Skeletal muscle cell (primary cell): ENCODE data around the gene VPS8.

Experiments
- DNase-seq: peaks from one replicate; pipeline ENCODE4 v3.0.0-alpha.2; 2010; ENCODE audit warnings: low read depth
- H3K4me3 ChIP-seq: 2 replicates; pipeline ENCODE4 v1.5.1; 2011; ENCODE audit warnings: low read depth, mild to moderate bottlenecking, control low read depth, low read length, moderate library complexity

Gene VPS8

DNA sequence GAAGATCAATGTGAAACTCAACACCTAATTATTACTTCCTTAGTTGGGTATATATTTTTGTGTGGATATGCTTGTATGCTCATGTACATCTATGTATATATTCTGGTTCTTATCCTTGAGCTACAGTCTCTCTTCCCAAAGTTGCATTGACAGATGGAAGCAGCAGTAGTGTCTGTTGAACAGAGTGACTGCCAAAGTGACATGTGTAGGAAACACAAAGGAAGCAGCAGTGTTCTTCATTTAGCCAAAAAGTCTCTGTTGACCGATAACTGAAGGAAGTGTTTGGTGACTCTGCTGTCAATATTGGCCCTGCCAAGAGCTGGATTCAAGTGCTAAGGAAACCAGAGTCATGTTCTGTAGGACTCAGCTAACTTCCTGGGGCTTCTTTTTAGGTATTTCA, 217.1 kb downstream of the VPS8 start:
- no peak for DNase-seq
- H3K4me3 ChIP-seq: no peak overlapping the region

- DNase-seq: no peak
- no peak overlapping the region for H3K4me3 ChIP-seq
These were observed 218.4 kb downstream of the VPS8 start for GRCh38 chr3:185030399-185030798.

DNA sequence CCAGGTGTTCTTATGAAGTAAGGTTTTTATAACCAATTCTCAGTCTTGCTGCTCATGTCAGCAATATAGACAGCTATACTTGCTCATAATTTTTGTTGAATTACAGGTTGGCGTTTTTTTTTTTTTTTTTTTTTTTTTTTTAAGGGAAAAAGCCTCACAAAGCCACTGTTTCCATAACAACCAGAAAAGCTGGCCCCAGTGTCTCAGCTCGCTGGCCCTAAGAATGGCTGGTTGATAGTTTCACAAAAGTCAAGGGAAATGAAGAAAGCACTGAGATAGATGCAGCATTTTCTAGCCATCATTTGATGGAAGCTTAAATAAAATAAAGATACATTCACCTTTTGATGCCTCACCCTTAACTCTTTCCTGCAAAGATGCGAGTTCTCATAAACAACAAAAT, 219.0 kb downstream of the VPS8 start:
- H3K4me3 ChIP-seq: no peak overlapping the region
- no peak for DNase-seq

DNA sequence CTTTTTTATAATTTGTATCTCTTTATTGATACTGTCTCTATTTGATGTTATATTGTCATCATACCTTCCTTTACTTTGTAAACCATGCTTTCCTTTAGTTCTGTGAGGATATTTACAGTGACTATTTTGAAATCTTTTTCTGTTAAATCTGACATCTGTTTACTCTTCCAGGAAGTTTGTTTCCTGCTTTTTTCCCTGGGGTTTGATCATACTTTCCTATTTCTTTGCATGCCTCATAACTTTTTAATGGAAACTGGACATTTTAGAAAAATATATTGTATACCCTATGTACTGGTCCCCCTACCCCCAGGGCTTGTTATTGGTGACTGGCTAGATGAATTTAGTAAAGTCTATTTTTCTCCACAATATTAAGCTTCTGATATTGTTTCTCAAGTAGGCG, 225.8 kb downstream of the VPS8 start:
- DNase-seq: no peak

DNA sequence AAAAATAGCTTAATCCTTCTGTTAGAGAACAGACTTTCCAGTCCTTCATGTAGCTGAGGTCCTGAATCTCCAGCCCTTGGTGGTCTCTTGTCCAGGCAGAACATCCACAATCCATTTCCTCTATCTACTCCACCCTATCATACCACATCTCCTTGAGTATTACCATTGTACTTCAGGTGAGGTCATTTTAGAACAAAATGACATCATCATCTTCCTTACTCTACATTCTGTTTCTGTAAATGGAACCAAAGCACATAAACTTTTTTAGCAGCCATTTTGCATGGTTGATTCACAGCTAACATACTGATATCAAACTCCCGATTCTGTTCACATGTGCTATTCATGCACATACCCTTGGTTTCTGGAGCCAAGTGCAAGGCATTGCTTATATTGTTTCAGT, 228.5 kb downstream of the VPS8 start:
- DNase-seq: no peak
- H3K4me3 ChIP-seq: no peak overlapping the region

More for the DNA sequence above, 225.8 kb downstream of the VPS8 start:
- H3K4me3 ChIP-seq: no peak overlapping the region

GRCh38 chr3:185041540-185041939, 229.6 kb downstream of the VPS8 start:
- H3K4me3 ChIP-seq: no peak overlapping the region
- DNase-seq: no peak

DNA sequence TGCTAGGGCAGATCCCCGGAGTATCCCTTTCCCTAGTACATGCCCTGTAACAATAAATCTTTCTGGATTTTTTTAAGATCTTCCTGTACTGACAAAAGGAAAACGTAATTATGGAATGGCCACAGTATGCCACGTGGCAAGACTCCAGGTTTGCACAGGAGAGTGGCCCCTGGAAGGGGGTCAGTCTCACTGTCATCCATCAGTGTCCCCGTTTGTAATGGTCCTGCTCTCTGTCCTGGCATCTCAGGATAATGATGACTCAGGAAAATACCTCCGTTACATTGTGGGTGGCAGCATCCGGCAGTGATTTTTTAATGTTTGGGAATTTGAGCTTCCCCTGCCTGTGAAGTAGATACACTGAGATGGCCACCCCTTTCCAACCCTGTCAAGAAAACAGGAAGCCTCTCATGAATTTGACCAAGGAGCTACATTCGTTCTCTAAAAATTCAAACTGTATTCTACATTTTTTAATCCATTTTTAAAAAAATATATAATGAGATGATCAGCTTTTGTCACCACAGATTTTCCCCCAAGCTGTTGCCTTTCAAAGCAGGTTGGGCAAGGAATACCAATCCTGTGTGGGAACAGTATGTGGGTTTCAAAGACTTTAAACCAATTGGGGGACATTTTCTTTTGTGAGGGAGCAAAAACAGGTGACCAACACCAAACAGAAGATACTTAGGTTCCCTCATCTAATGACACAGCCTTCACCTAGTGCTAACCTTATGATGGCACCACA, 230.5 kb downstream of the VPS8 start:
- H3K4me3 ChIP-seq: no peak overlapping the region
- no peak for DNase-seq

DNA sequence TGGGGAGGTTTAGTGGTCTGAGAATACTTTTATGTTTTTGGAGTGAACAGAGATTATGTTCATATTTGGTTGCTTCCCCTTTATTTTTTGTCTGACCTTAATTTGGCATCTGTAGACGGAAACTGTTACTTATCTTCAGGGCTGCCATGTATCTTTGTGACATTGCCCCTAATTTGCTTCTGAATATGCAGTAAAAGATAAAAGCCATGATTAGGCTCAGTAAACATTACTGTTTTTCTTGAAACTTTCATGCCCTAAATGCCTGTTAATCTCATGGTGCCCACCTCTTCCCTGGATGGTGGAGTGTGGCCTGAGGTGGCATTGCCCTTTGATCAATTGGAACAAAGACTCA, 234.2 kb downstream of the VPS8 start:
- no peak overlapping the region for H3K4me3 ChIP-seq
- no peak for DNase-seq

DNA sequence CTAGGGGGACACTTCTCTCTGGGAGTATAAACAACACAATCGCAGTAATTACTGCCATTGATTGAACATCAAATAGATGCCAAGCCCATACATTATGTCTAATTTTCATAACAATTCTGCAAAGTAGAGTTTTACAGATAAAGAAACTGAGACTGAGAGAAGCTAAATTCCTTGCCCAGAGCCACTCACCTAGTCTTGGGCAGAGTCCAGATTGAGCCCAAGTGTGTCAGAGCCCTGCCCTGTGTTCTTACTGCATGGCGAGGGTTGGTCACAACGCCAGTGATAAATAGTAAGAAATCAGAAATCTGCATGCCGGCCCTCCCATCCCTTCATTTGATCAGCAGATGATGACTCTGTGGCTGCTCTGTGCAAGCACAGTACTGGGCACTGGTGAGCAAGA, 234.6 kb downstream of the VPS8 start:
- H3K4me3 ChIP-seq: no peak overlapping the region
- no peak for DNase-seq

DNA sequence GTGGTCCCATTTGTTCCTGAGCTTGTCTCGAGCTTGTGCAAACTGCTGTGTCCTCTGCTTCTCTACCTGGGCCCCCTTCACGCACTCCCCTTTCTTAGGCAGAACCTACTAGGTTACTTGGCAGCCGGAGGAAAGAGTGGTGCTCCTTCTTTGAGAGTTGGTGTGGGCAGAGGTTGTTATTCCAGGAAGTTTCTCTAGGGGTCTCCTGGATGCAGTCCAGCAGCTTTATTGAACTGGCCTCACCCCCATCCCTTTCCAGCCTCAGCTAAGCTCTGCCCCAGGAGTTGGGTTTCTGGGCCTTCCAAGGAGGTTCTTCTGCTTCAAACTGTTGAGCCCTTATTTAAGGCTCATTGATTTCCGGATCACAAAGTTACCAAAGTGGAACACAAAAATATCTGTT, 237.7 kb downstream of the VPS8 start:
- H3K4me3 ChIP-seq: no peak overlapping the region
- DNase-seq: no peak

GRCh38 chr3:185051801-185052200, 239.8 kb downstream of the VPS8 start:
- no peak overlapping the region for H3K4me3 ChIP-seq
- no peak for DNase-seq

DNA sequence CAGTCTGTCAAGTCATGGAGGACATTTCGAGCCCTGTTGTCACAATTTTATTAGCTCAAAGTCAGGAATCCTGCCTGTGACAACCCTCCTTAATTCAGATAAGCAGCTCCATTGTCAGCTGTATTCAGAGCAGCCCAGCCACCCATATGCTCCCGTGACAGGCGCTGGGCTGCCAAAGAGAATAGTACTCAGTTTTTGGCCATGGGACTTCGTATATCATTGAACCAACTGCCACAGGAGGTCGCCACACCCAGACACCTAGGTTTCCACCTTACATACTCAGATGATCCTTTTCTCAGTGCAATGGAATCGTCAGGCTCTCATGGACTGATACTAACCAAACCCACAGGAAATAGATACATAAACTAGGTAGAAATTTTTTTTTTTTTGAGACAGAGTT, 240.7 kb downstream of the VPS8 start:
- no peak for DNase-seq
- no peak overlapping the region for H3K4me3 ChIP-seq

- no peak overlapping the region for H3K4me3 ChIP-seq
- DNase-seq: no peak
These were observed 244.9 kb downstream of the VPS8 start for GRCh38 chr3:185056908-185057307.

GRCh38 chr3:185057829-185058228, 245.9 kb downstream of the VPS8 start:
- no peak for DNase-seq
- no peak overlapping the region for H3K4me3 ChIP-seq

DNA sequence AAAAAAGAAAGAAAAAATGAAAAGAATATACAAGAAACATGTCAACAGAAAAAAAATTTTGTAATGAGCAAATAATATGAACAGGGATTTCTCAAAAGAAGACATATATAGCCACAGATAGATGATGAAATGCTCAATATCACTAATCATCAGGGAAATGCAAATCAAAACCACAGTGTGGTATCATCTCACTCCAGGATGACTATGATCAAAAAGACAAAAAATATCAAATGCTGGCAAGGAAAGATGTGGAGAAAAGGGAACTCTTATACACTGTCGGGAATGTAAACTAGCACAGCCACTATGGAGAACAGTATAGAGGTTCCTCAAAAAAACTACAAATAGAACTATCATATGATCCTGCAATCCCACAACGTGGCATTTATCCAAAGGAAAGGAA, 246.8 kb downstream of the VPS8 start:
- H3K4me3 ChIP-seq: no peak overlapping the region
- no peak for DNase-seq

GRCh38 chr3:185059766-185060165, 247.8 kb downstream of the VPS8 start:
- DNase-seq: no peak

GRCh38 chr3:185060655-185061054, 248.7 kb downstream of the VPS8 start:
- no peak for DNase-seq
- no peak overlapping the region for H3K4me3 ChIP-seq

More at GRCh38 chr3:185059766-185060165, 247.8 kb downstream of the VPS8 start:
- no peak overlapping the region for H3K4me3 ChIP-seq

- no peak overlapping the region for H3K4me3 ChIP-seq
- no peak for DNase-seq
These were observed 250.2 kb downstream of the VPS8 start for GRCh38 chr3:185062191-185062590.

DNA sequence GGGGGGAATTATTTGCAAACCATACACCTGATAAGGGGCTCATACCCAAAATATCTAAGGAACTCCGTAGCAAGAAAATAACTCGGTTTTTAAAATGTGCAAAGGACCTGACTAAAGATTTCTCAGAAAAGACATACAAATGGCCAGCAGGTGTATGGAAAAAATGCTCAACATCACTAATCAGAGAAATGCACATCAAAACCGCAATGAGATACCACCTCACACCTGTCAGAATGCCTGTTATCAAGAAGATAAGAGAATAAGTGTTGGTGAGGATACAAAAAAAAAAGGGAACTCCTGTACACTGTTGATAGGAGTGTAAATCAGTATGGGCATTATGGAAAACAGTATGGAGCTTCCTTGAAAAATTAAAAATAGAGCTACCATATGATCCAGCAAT, 251.5 kb downstream of the VPS8 start:
- H3K4me3 ChIP-seq: no peak overlapping the region
- no peak for DNase-seq

- H3K4me3 ChIP-seq: no peak overlapping the region
- no peak for DNase-seq
These were observed 253.1 kb downstream of the VPS8 start for GRCh38 chr3:185065059-185065458.

- no peak for DNase-seq
- H3K4me3 ChIP-seq: no peak overlapping the region
These were observed 254.3 kb downstream of the VPS8 start for GRCh38 chr3:185066251-185066650.

DNA sequence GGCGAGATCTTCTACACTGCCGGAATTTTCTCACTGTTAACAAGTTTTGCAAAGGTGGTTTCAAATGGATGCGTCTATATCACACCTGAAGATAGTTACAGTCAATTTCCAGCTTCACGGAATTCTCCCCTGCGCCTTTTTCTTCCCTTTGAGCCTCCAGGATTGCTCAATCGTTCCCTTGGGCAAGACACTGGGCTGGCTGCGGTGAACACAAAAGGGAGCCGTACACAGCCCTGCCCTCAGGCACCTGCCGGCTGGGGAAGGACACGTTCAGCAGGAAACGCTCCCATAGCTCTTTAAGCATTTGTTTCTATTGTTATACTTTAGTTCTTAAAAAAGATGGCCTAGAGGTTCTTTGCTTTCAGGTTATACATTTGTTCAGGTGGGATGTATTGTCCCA, 255.2 kb downstream of the VPS8 start:
- H3K4me3 ChIP-seq: no peak overlapping the region
- DNase-seq: no peak
